GM10266 (cell line): Measurements from ENCODE around the gene MYADM.

Experiments
- DNase-seq: peaks from one replicate; pipeline ENCODE4 v3.0.0; 2012; ENCODE audit errors: extremely low spot score
- CTCF ChIP-seq: IDR thresholded peaks from 2 replicates; pipeline ENCODE4 v1.5.1; 2012; ENCODE audit warnings: mild to moderate bottlenecking, low read depth; ENCODE audit not compliant: control insufficient read depth, insufficient read depth; ENCODE audit errors: missing control alignments

MYADM gene

GRCh38 chr19:53883231-53883661 lies 15.6 kb downstream of the MYADM start:
- DNase-seq = no peak
- TF ChIP-seq CTCF = no peak

- TF ChIP-seq CTCF = no peak
- DNase-seq = no peak
These were observed 16.1 kb downstream of the MYADM start for GRCh38 chr19:53883741-53884140.

- DNase-seq = no peak
- TF ChIP-seq CTCF = no peak
These were observed 16.6 kb downstream of the MYADM start for GRCh38 chr19:53884256-53884655.

GRCh38 chr19:53885036-53885435 lies 17.4 kb downstream of the MYADM start:
- no peak for TF ChIP-seq CTCF
- no peak for DNase-seq

- no peak for DNase-seq
- no peak for TF ChIP-seq CTCF
These were observed 24.8 kb downstream of the MYADM start for GRCh38 chr19:53892301-53892980.

GRCh38 chr19:53892981-53893325 lies 25.3 kb downstream of the MYADM start:
- DNase-seq = no peak
- TF ChIP-seq CTCF = no peak

- TF ChIP-seq CTCF = no peak
- DNase-seq = no peak
These were observed 27.0 kb downstream of the MYADM start for GRCh38 chr19:53894707-53895106.
